Pons (tissue), 1 donor: ENCODE results near the gene PHF10.
"Not testable (repeated sequence)": the region's sequence is repeated elsewhere in the genome, so short reads cannot be mapped to it uniquely, and the experiment has no call there.

Experiments used
- DNase-seq: peaks from one replicate; pipeline ENCODE4 v3.0.0-alpha.2; 2016; ENCODE audit warnings: low spot score

PHF10 gene

DNA sequence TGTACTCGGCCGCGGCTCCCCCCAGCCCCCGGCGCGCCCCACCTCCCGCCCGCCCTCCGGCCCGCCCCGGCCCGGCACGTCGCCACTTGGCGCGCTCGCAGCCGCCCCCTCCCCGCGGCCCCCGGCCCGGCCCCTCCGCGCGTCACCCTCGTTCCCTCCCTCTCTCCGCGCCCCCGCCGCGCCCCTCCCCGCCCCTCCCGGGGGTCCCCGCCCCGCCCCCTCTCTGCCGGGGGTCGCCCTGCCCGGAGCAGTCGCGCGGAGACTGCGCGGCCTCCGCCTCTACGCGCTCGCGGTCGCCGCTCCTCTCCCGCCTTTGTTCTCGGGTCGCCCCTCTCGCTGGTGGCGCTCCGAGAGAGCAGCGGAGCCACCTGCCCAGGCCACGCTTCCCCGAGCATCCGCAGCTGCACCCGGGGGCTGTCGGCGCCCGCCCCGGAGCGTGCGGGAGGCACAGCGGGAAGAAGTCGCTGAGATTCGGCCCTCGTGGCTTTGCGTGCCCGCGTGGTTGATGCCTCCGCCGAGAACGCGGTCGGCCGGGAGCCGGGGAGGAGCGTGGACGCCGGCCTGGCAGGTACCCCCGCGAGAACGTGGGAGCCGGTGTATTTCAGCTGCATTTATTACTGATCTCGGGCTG is at the start of gene PHF10:
Gene PHF10, minus strand, starts transcription at position 7 of the 631 bp plus-strand sequence. CDS start 569 bp downstream, outside the sequence.
- peak; percentile 17 for DNase-seq

DNA sequence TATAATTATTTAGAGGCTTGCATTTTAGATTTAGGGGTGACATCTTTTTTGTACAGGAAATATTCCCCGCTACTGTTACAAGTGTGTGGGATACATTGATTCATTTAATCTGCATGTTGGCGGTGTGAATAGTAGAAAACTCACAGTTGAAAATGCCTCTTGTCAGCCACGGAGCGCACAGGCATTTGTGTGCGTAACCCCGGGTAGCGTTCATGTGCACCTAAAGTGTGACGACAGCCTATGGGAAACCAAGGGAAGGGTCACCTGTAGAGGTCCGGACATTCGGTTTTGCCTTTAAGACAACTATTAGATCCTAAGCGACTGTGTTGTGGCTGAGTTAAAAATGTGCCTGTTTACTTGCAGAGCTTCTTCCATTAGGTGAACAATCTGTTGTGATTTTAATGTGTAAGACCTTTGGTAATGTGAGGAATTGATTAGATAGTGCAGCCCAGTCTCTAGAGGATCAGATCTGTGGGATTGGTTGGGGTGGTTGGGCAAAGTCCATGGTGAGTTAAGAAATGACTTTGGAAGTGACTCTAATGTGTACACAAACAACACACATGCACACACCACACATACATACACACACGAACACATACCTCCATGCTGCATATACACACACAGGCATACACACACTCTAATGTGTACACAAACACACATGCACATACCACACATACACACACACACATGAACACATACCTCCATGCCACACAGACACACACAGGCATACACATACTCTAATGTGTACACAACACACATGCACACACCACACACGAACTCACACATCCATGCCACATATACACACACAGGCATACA is 42.8 kb upstream of the PHF10 start:
- DNase-seq = no peak

DNA sequence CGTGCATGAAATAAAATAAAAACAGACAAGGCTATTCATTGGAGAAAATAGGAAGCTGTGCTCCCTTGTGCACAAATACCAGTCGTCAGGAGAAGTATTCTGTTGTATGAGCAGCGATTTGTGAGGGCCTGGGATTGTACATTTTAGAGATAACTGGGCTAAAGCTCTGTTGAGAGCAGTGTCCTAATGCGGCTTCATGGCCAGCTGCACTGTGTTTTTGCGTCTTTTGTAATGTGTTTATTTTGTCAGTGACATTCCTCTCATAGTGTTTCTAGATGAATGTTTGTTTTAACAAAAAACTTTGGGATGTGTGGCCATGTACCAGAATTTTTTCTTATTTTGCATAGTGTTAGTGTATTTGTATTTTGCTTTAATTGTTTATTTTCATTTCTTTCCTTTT is 41.9 kb upstream of the PHF10 start:
- DNase-seq = peak; percentile 23

DNA sequence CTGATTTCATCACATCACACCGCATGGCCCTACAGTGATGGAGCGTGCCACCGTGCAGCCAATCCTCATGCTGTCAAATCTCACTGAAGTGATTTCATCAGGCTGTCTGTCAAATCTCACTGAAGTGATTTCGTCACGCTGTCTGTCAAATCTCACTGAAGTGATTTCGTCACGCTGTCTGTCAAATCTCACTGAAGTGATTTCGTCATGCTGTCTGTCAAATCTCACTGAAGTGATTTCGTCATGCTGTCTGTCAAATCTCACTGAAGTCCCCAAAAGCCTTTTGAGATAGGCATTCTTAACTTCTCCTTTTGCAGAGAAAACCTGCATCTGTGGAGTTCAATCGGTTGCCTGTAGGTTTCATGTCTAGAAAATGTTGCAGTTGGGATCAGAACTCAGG is 41.5 kb upstream of the PHF10 start:
- DNase-seq = not testable (repeated sequence)

DNA sequence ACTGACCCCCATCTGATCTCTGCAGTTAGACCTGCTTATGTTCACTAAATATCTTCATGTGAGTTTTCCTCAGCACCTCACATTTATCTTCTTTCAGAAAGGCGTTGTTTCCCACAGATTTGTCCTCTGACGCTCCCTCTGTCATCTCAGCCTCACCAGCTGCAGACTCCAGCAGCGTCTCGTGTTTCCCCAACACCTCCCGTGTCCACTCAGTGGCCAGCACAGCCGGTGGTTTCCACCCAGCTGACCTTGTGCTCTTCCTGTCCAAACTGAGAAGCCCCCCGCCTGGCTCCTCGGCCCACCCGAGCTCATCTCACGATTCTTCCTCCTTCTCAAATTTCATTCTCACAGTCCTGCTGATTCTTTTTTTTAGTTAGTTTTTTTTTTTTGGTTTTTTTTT is 39.6 kb upstream of the PHF10 start:
- DNase-seq = no peak

DNA sequence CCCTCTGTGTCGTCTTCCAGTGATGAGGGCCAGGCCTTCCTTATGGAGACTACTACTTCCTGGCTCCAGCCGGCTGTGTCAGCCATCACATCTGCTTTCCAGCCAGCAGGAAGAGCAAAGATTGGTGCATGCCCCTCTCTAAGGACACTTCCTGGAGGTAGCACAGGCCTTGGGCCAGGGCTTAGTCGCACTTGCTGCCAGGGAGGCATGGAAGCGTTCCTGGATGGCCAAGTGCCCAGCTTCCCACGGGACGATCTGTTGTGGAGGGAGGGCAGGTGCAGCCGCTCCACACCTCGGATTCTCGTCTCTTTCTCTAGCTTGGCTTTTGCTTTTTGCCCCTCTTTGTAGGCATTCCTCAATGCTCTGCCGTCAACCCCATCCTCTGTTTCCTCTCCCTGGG is 39.0 kb upstream of the PHF10 start:
- DNase-seq = no peak

DNA sequence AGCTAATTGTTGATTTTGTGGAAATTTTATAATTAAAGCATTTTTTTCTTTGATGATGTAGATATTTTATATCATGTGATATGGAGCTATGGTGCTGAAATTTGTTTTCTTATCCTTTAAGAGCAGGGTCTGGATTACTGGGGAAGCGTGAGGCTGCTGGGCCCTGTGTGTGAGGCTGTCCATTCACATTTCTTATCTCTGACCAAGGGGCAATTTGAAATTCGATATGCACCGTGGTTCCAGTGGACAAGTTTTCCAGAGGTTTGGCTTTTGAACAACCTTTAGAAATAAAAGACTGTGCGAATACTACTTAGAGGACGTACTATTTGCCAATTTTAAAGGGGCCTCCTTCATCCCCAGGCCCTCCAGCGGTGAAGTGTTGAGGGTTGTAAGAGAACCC is 30.9 kb upstream of the PHF10 start:
- no peak for DNase-seq

DNA sequence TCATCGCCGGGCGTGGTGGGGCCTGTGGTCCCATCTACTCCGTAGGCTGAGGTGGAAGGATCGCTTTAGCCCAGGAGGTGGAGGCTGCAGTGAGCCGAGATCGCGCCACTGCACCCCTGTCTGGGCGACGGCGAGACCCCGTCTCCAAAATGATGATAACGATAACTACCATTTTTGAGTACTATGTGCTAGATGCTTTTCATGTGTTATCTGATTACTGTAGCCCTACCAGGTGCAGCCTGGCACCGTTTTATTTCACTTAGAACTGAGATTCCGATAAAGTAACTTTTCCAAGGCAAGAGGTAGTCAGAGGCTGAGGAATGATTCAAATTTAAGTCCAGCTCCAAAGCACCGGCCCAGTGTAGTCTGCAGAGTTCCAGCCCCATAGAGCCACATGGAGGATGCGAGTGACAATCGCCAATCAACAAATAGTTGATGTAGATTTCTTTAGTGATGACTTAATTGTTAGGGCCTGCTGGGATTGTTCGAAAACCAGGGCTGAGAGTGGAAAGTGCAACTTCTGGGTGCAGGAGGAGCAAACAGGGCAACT is 27.8 kb upstream of the PHF10 start:
- peak; percentile 30 for DNase-seq

DNA sequence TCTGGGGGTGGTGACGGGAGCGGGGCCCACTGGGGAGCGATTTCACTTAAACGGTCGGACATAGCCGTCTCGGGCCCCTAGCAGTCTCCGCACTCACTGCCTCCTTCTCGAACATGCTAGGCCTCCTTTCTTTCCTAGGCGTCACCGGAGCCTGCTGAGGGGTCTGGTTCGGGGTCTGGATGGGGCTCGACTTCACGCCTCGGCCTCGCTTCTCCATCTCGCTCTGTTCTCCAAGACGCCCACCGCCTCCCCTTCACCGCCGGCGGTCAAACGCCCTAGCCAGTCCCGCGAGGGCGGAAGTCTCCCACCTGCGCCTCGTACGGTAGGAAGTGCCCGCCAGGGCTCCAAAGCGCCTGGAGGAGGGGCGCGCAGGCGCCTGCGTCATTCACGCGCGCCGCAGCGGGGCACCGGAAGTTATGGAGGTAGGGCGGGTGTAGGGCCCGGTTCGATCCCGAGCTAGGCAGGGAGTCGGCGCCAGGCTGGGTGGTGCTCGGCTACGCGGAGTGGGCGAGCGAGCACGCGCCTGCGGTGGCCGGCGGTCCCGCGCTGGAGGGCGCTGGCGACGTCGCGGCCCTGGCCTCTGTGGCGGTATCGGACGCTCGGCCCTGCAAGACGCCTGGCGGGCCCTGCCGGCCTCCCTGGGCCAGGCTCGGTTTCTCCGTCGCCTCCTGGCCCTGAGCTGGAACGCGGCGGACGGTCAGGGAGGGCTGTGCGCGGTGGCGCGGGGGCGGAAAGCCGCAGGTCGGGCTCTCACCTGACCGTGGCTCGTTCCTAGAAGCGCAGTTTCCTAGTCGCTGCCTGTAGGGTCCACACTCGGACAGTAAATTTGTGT is 27.2 kb upstream of the PHF10 start, which contains the start of the genes DYNLT2 and ERMARD:
Gene DYNLT2, minus strand, starts transcription at position 331 of the 832 bp plus-strand sequence. Its CDS starts 114 bp downstream, at position 217.
Gene ERMARD, plus strand, starts transcription at position 381 of the 832 bp plus-strand sequence. Its CDS starts 36 bp downstream, at position 417.
- peak; percentile 91 for DNase-seq

DNA sequence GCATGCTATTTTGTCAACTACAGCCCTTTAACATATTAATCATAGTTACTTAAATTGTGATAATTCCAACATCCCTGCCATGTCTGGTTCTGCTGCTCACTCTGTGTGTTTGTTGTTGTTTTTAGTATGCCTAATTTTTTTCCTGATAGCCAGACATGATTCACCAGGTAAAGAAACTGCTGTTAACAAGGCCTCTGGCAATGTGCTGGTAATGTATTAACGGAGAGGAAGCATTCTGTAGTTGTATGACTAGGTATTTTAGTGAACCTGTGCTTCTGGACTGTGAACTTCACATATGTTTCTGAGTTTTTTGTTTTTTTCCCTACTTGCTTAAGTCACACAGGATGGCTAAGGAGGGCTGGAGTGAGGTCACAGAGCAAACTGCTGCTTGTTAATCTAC is 22.3 kb upstream of the PHF10 start:
- no peak for DNase-seq

DNA sequence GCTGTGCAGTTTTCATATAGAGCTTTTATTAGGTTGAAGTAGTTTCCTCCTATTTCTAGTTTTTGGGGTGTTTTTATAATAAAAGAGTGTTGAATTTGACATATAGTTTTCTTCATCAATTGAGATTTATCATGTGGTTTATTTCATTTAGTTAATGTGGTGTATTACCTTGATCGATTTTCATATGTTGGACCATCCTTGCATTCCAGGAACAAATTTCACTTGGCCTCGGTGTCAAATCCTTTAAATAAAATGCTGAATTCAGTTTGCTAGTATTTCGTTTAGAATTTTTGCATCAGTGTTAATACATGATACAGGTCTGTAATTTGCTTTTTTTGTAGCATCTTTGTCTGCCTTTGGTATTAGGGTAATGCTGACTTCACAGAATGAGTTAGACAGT is 21.1 kb upstream of the PHF10 start:
- DNase-seq = no peak

DNA sequence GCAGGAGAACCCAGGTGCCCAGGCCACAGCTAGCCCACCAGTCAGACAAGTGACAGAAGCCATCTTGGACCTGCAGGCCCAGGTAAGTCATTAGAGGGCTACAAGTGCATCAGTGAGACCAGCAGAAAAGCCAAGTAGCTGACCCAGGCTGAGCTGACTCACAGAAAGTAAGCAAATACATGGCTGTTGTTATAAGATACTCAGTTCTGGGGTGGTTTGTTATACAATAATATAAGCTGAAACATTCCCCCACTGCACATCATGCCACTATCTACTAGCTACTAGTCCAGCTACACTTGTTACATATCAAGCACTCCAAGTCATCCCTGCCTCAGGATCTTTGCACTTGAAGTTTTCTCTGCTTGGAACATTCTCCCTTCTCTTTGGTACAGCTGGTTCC is 17.0 kb upstream of the PHF10 start:
- no peak for DNase-seq

DNA sequence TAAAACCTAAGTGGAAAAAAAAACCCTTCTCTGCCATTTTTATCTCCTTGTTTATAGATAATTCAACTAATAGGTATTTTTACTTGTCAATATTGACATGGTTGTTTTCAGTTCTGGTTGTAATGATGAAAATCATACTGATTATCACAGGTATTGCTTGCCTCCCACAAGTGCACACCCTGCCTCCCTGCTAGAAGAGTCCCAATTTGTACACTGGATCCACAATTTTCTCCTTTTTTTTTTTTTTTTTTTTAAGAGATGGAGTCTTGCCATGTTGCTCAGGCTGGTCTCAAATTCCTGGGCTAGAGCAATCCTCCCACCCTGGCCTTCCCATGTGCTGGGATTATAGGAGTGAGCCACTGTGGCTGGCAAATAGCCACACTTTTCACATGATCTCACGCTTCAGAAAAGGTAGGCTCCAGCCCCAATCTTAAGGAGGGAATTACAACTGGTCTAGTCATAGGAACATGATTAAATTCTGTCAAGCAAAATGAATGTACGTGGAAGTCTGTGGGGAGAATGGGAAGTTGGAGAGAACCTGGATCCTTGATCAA is 14.8 kb upstream of the PHF10 start:
- DNase-seq = no peak

DNA sequence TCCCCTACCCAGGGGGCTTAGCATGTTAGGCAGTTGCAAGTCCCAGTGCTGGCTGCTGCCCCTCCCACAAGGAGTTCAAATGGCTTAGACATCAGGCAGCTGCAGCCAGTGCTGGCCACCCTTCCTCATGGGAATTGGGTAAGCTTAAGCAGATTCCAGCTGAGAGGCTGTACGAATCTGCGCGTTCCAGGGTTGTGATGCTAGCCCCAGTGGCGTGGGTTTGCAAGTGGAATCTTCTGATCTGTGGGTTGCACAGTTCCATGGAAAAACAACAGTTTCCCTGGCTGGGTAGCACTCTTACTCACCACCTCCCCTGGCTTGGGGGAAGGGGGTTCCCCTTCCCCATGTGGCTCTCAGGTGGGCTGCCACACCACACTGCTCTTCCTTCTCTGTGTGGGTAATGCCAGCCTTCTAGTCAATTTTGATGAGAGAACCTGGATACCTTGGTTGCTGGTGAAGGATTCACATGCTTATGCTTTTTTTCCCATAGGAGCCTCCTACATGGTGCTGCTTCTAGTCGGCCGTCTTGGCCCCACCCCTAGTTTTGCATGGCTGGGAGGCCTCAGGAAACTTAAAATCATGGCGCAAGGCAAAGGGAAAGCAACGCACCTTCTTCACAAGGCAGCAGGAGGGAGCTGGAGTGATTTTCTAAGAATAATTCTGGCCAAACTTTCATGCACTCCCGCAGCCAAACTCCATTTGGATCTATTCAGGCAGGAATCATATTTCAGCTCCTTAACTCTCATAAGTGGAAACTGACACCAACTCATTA is 14.1 kb upstream of the PHF10 start:
- no peak for DNase-seq

DNA sequence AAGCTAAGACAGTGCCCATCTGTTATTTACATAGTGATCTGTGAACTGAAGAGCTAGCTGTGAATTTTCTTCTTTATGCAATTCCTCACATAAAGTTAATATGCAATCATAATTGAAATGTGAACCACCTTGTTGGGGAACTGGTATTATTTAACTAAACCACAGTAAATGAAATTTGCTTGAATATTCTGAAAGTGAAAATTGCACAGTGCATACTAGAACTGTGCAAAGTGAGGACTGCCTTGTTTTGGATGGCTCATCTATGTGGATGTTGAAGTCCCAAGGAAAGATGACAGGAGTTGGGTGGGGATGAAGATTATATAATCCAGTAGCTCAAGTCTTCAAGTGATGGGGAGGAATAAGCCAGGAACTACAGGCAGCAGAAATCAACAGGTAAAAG is 5.7 kb upstream of the PHF10 start:
- DNase-seq = no peak

DNA sequence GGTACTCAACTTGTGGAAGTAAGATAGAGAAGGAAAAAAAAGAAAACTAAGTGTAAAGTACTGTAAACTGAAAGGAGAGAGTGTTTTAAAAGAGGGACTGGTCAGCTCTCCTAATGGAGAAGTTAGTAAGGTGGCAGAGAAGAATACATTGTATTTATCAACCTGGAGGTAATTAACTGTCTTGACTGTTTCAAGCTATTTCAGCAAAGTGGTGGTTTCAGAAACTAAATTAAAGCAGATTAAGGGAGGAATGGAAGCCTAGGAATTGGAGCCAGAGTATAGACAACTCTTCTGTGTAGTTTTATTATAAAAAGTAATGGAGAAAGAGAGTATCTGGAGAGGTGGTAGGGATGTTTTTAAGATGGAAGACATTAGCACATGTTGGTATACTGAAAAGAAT is 2.7 kb upstream of the PHF10 start:
- no peak for DNase-seq

DNA sequence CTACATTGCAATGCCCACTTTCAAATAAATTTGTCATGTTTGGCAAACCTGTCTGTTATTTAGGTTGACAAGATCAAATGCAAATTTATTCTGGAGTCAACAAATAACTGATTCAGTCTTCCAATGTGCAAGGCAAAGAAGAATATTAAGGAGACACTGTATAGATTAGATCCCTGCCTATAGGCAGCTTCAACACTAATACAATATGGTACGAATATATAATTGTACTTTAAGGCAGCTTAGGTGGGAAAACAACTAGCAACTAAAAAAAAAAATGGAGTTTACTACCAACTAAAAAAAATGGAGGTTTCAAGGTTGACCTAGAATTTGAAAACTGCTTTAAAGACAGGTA is 1.7 kb upstream of the PHF10 start:
- no peak for DNase-seq

DNA sequence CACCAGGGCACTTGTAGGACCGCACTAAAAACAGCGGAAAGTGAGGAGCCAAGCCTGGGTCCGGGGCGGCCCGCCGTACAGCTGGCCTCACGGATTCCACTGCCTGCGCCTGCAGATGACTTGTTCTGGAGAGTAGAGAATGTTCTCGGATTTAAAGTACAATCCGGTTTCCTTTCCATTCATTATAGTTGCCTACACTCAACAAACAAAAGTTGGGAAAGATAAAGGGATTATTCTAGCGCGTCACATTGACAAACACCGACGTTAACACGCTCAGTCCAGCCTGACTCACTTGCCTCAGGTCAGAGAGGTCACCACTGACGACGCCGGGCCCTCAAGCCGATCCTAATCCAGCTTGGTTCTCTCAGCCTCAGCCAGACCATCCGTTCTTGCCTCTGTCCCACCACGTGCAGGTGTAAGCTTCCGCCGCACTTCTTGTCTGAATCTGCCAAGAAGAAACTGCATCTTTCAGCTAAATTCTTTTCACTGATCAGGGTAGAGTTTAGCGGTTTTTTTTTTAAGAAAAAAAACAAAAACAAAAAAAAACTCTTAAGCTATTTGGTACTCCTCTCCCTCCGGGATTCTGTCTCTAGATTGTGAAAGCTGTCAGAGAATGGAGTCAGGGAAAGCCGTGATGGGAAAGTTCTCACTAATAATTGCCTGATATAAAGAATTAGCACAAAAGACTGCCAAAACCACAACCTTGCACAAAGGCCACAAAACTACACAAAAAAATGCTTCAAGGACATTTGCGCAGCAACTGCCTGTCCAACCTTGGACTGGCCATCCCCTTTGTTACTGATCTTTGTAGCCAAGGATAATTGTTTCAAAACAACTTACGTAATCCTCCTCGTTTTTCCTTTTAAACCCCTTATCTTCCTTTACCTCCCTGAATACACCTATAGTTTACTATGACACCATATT is 1.1 kb upstream of the PHF10 start:
- DNase-seq = peak; percentile 60

DNA sequence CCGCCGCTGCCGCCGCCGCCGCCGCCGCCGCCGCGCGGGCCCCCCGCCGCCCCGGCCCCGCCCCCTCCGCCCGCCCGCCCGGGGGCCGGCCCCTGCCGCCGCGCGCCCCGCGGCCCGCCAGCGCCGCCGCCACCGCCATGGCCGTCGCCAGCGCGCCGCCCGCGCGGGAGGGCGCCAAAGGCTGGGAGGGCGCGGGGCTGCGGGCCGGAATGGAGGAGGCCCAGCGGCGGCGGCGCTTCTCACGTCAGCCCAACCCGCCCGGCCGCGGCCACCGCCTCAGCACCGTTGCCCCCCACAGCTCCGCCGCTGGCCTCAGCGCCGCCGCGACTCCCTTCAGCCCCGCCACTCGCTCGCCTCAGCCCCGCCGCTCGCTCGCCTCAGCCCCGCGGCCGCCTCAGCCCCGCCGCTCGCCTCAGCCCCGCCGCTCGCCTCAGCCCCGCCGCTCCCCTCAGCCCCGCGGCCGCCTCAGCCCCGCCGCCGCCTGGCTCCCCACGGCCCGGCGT is 258 bp downstream of the PHF10 start:
- DNase-seq = no peak
